MM.1S (cell line): ENCODE results near the gene TMEM106C.

ENCODE experiments used
- DNase-seq: peaks from one replicate; pipeline ENCODE4 v3.0.0-alpha.2; 2015
- H2AFZ ChIP-seq: fragments of 300-600 bp; sonication (generic); 2 replicates; pipeline ENCODE4 v1.6.0; 2016; ENCODE audit warnings: antibody characterized with exemption, low read length
- H3F3A ChIP-seq: fragments of 300-600 bp; sonication (generic); 2 replicates; pipeline ENCODE4 v1.6.1; 2016; ENCODE audit warnings: mild to moderate bottlenecking, antibody characterized with exemption, low read length, moderate library complexity, mixed read lengths; ENCODE audit not compliant: insufficient read depth
- H3K27ac ChIP-seq: fragments of 300-600 bp; sonication (generic); 2 replicates; pipeline ENCODE4 v1.5.1; 2016; ENCODE audit warnings: mild to moderate bottlenecking, low read length
- H3K27me3 ChIP-seq: fragments of 300-600 bp; sonication (generic); replicated peaks from 2 replicates; pipeline ENCODE4 v1.6.0; 2016; ENCODE audit warnings: low read length; ENCODE audit not compliant: insufficient read depth
- H3K36me3 ChIP-seq: fragments of 300-600 bp; sonication (generic); replicated peaks from 2 replicates; pipeline ENCODE4 v1.6.1; 2016; ENCODE audit warnings: mild to moderate bottlenecking, low read length, mixed read lengths; ENCODE audit not compliant: insufficient read depth
- H3K4me1 ChIP-seq: fragments of 300-600 bp; sonication (generic); 2 replicates; pipeline ENCODE4 v1.6.1; 2016; ENCODE audit warnings: low read length, mixed read lengths
- H3K4me2 ChIP-seq: fragments of 300-600 bp; sonication (generic); 2 replicates; pipeline ENCODE4 v1.6.0; 2016; ENCODE audit warnings: low read depth, low read length
- H3K4me3 ChIP-seq: fragments of 300-600 bp; sonication (generic); 2 replicates; pipeline ENCODE4 v1.5.1; 2016; ENCODE audit warnings: low read length, mixed read lengths
- H3K79me2 ChIP-seq: fragments of 300-600 bp; sonication (generic); 2 replicates; pipeline ENCODE4 v1.6.1; 2016; ENCODE audit warnings: mixed run types, low read length, mixed read lengths
- H3K9ac ChIP-seq: fragments of 300-600 bp; sonication (generic); 2 replicates; pipeline ENCODE4 v1.6.1; 2016; ENCODE audit warnings: low read length, mixed read lengths
- H3K9me2 ChIP-seq: fragments of 300-600 bp; sonication (generic); replicated peaks from 2 replicates; pipeline ENCODE4 v1.6.1; 2016; ENCODE audit warnings: mild to moderate bottlenecking, low read length, mixed read lengths; ENCODE audit not compliant: insufficient read depth
- H3K9me3 ChIP-seq: fragments of 300-600 bp; sonication (generic); replicated peaks from 2 replicates; pipeline ENCODE4 v1.6.1; 2016; ENCODE audit warnings: mild to moderate bottlenecking, low read length, mixed read lengths; ENCODE audit not compliant: insufficient read depth
- H4K20me1 ChIP-seq: fragments of 300-600 bp; sonication (generic); 2 replicates; pipeline ENCODE4 v1.6.1; 2016; ENCODE audit warnings: mild to moderate bottlenecking, low read length, moderate library complexity, mixed read lengths; ENCODE audit not compliant: insufficient read depth
- CTCF ChIP-seq: fragments of 300-600 bp; sonication (generic); IDR thresholded peaks from 2 replicates; pipeline ENCODE4 v1.5.1; 2016; ENCODE audit warnings: antibody characterized with exemption, low read length, mixed read lengths
- EZH2 ChIP-seq: fragments of 300-600 bp; sonication (generic); optimal IDR thresholded peaks from 2 replicates; pipeline ENCODE3; 2017; ENCODE audit warnings: low read depth, mild to moderate bottlenecking, antibody characterized with exemption, low read length, mixed read lengths
- EZH2phosphoT487 ChIP-seq: fragments of 300-600 bp; sonication (generic); IDR thresholded peaks from 2 replicates; pipeline ENCODE4 v1.6.1; 2018; ENCODE audit warnings: antibody characterized with exemption, low read length

TMEM106C gene

GRCh38 chr12:47967461-47968321, 4.3 kb downstream of the TMEM106C start:
- Histone ChIP-seq H3K9me3 (no peaks in the 10 kb centered on the region), H3K4me3 (no peak overlapping the region), H2AFZ (no peak overlapping the region), H3K4me1 (peaks cover 8% of the 10 kb centered on the region), H3K36me3 (peaks cover 6% of the 10 kb centered on the region; the same call in 1 of the 2 replicates), H3K9ac (no peak overlapping the region), H3K27ac (no peak overlapping the region), H3K79me2 (peaks cover 32% of the 10 kb centered on the region), H3F3A (no peaks in the 10 kb centered on the region), H3K4me2 (no peak overlapping the region), H4K20me1 (no peaks in the 10 kb centered on the region), H3K27me3 (no peaks in the 10 kb centered on the region), H3K9me2 (no peaks in the 10 kb centered on the region)
- TF ChIP-seq CTCF (no peak), EZH2 (no peak), EZH2phosphoT487 (no peak)
- DNase-seq = no peak

- no peaks in the 10 kb centered on the region for H3K27me3 ChIP-seq
- peaks cover 6% of the 10 kb centered on the region; the same call in 1 of the 2 replicates for H3K36me3 ChIP-seq
Observed at GRCh38 chr12:47969845-47970244, 6.4 kb downstream of the TMEM106C start.

GRCh38 chr12:47970843-47971242, 7.4 kb downstream of the TMEM106C start:
- TF ChIP-seq CTCF (no peak), EZH2phosphoT487 (no peak), EZH2 (no peak)

More at GRCh38 chr12:47969845-47970244, 6.4 kb downstream of the TMEM106C start:
- DNase-seq = no peak
- Histone ChIP-seq H3F3A (no peaks in the 10 kb centered on the region), H3K9ac (no peak overlapping the region), H3K27ac (no peak overlapping the region), H3K4me2 (no peak overlapping the region), H3K4me3 (no peak overlapping the region), H3K4me1 (peaks cover 3% of the 10 kb centered on the region), H3K9me2 (no peaks in the 10 kb centered on the region), H2AFZ (no peak overlapping the region), H3K79me2 (peaks cover 18% of the 10 kb centered on the region), H3K9me3 (no peaks in the 10 kb centered on the region), H4K20me1 (no peaks in the 10 kb centered on the region)
- no peak for TF ChIP-seq EZH2
- TF ChIP-seq CTCF = no peak
- no peak for TF ChIP-seq EZH2phosphoT487

More at GRCh38 chr12:47970843-47971242, 7.4 kb downstream of the TMEM106C start:
- H3K9ac ChIP-seq = no peak overlapping the region
- no peak overlapping the region for H2AFZ ChIP-seq
- peaks cover 6% of the 10 kb centered on the region; the same call in 1 of the 2 replicates for H3K36me3 ChIP-seq
- H3K9me3 ChIP-seq = no peaks in the 10 kb centered on the region
- no peak overlapping the region for H3K27ac ChIP-seq
- no peaks in the 10 kb centered on the region for H3K4me1 ChIP-seq
- no peaks in the 10 kb centered on the region for H3K9me2 ChIP-seq
- DNase-seq = no peak
- no peak overlapping the region for H3K4me3 ChIP-seq
- H3F3A ChIP-seq = no peaks in the 10 kb centered on the region
- H4K20me1 ChIP-seq = no peaks in the 10 kb centered on the region
- H3K79me2 ChIP-seq = peaks cover 8% of the 10 kb centered on the region
- no peaks in the 10 kb centered on the region for H3K27me3 ChIP-seq
- no peak overlapping the region for H3K4me2 ChIP-seq
